NB4 (cell line): ENCODE results near the gene ELAVL3.

Source experiments
- DNase-seq: peaks from one replicate; pipeline ENCODE4 v3.0.0; 2010; ENCODE audit warnings: low read depth
- H3K4me3 ChIP-seq: one replicate; pipeline ENCODE4 v1.5.1; 2011; ENCODE audit warnings: mild to moderate bottlenecking, low read depth, low read length, moderate library complexity
- CTCF ChIP-seq: IDR thresholded peaks from one replicate; pipeline ENCODE4 v1.5.1; 2012; ENCODE audit warnings: low read depth, low read length
- MAX ChIP-seq: IDR thresholded peaks from 2 replicates; pipeline ENCODE4 v1.6.1; 2011; ENCODE audit warnings: low read depth, low read length
- MYC ChIP-seq: IDR thresholded peaks from 2 replicates; pipeline ENCODE4 v1.6.1; 2011; ENCODE audit warnings: low read depth, low read length
- POLR2A ChIP-seq: IDR thresholded peaks from 2 replicates; pipeline ENCODE4 v1.6.1; 2011; ENCODE audit warnings: mild to moderate bottlenecking; ENCODE audit not compliant: insufficient read length; ENCODE audit errors: extremely low read depth

Gene ELAVL3

DNA sequence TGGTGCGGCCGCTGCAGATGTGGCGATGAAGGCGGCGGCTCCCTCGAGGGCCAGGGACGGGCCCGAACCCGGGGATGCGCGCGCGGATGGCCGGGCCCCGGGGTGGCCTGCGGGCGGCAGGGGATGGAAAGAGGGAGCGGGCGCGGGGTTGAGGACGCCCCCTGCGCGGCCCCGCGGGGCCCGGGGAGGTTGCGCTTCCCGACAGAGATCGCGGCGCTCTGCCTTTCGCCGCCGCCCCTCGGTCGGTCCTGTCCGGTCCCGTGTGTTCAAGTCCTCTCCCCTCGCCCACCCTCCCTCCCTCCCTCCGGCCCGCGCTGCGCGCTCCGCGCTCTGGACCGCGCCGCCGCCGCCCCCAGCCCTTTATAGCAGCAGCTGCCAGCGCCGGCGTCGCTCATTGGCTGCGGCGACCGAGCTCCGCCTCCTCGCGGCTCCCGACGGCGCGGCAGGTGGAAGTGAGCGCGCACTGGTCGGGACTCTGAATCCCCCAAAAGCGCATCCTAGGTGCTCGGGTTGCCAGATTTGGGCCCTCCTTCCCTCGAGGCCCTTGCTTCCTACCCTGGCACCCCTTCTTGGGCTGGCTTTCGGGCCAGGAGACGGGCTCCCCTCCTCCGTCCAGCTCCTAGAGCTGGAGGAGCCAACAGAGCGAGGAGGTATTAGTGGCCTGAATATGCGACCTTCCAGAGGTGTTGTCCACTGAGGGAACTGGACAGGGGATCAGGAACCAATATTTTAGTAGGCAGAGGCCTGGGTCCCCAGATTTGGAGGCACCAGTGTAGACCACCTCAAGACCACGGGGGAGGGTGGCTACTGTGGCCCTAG is at the start of gene ELAVL3:
Gene ELAVL3, minus strand, starts transcription at position 332 of the 819 bp plus-strand sequence. CDS start 438 bp downstream, outside the sequence.
- TF ChIP-seq CTCF (no peak), MAX (no peak), MYC (no peak), POLR2A (no peak)
- H3K4me3 ChIP-seq, result no peak within 1 kb of the TSS
- no peak for DNase-seq

- H3K4me3 ChIP-seq, result no peak overlapping the region
- peak; percentile 96 for TF ChIP-seq MAX
- TF ChIP-seq CTCF, result peak; percentile 33
- peak; percentile 84 for TF ChIP-seq MYC
- no peak for TF ChIP-seq POLR2A
- DNase-seq, result peak; percentile 75
These were observed 49.6 kb upstream of the ELAVL3 start for GRCh38 chr19:11530432-11530831.

GRCh38 chr19:11528551-11529341 is 47.9 kb upstream of the ELAVL3 start, which contains the start of gene ECSIT:
TSS of gene ECSIT (minus strand) at chr19:11529134. CDS start at chr19:11519170, 9,964 bp downstream.
- TF ChIP-seq MAX, result peak; percentile 61
- peak; percentile 81; the same call in 1 of the 2 replicates for TF ChIP-seq MYC
- TF ChIP-seq CTCF, result no peak
- TF ChIP-seq POLR2A, result peak; percentile 42
- peak; percentile 98 for DNase-seq
- H3K4me3 ChIP-seq, result peak within 1 kb of the TSS; percentile 85

DNA sequence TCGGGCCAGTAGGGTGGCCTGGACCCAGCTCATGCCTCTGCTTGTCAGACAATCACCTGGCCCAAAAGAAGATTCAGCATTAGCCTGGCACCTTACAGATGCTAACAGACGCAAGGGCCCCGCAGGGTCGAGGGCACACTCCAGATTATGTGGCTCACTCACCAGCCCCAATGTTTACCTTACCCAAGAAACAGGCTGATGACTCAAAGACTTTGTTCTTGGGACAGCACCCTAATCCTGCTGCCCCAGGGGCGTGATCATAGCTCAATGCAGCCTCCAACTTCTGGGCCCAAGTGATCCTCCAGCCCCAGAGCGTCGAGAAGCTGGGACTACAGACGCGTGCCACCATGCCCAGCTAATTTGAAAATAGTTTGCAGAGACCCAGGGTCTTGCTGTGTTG is 38.3 kb upstream of the ELAVL3 start:
- DNase-seq, result no peak
- H3K4me3 ChIP-seq, result no peak overlapping the region
- TF ChIP-seq MYC, result no peak
- no peak for TF ChIP-seq POLR2A
- no peak for TF ChIP-seq MAX
- no peak for TF ChIP-seq CTCF

DNA sequence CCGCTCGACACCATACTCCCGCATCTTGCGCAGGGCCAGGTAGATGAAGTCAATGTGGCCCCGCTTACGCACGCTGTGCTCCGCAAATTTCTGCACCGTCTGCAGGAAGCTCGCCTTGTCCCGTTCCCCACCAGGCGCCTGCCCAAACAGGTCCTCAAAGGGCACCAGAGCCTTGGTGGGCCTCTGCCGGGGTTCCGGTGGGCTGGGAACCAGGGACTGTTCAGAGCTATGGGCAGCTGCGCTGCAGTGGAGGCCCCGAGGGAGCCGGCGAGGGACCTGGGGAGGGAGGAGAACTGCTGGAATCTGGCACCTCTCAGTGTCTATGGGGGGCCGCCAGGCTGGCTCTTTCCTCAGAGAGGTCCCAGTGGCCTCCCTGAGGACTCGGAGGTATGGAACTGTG is 33.1 kb upstream of the ELAVL3 start:
- TF ChIP-seq CTCF (no peak), POLR2A (no peak), MAX (no peak), MYC (no peak)
- DNase-seq, result no peak
- H3K4me3 ChIP-seq, result no peak overlapping the region
